GM19372 (cell line): ENCODE data around the gene CAP1.
"Not testable (repeated sequence)": the region's sequence is repeated elsewhere in the genome, so short reads cannot be mapped to it uniquely, and the experiment has no call there.

Experiments used
- ATAC-seq: cut with Tn5 transposase; IDR thresholded peaks from one replicate; pipeline ENCODE4 v1.9.1; 2021; ENCODE audit warnings: mild to moderate bottlenecking, low read depth, moderate library complexity; ENCODE audit not compliant: unreplicated experiment

CAP1 gene

GRCh38 chr1:40029608-40030007 lies 10.9 kb upstream of the CAP1 start:
- ATAC-seq = no peak

- ATAC-seq = no peak
Observed at GRCh38 chr1:40030528-40031135, 9.9 kb upstream of the CAP1 start.

GRCh38 chr1:40032240-40032891 lies 8.2 kb upstream of the CAP1 start:
- ATAC-seq = no peak

- ATAC-seq = no peak
Observed at GRCh38 chr1:40034869-40035268, 5.7 kb upstream of the CAP1 start.

- no peak for ATAC-seq
Observed at GRCh38 chr1:40036574-40036973, 4.0 kb upstream of the CAP1 start.

- ATAC-seq = not testable (repeated sequence)
Observed at GRCh38 chr1:40037254-40037653, 3.3 kb upstream of the CAP1 start.

- no peak for ATAC-seq
Observed at GRCh38 chr1:40038697-40039096, 1.8 kb upstream of the CAP1 start.

GRCh38 chr1:40039245-40039756 lies 1.2 kb upstream of the CAP1 start:
- no peak for ATAC-seq

GRCh38 chr1:40039757-40040510 lies 595 bp upstream of the CAP1 start:
- ATAC-seq = peak; percentile 55

GRCh38 chr1:40041466-40041838 lies 923 bp downstream of the CAP1 start:
- no peak for ATAC-seq

GRCh38 chr1:40042341-40042740 lies 1.8 kb downstream of the CAP1 start:
- no peak for ATAC-seq

- ATAC-seq = no peak
Observed at GRCh38 chr1:40044110-40044509, 3.6 kb downstream of the CAP1 start.

- no peak for ATAC-seq
Observed at GRCh38 chr1:40045182-40045581, 4.7 kb downstream of the CAP1 start.

GRCh38 chr1:40045766-40046165 lies 5.2 kb downstream of the CAP1 start:
- no peak for ATAC-seq

GRCh38 chr1:40047276-40047675 lies 6.7 kb downstream of the CAP1 start:
- no peak for ATAC-seq

- ATAC-seq = no peak
Observed at GRCh38 chr1:40047769-40048168, 7.2 kb downstream of the CAP1 start.

GRCh38 chr1:40049725-40050124 lies 9.2 kb downstream of the CAP1 start:
- ATAC-seq = no peak

GRCh38 chr1:40050863-40051262 lies 10.3 kb downstream of the CAP1 start:
- ATAC-seq = no peak

- no peak for ATAC-seq
Observed at GRCh38 chr1:40053138-40053887, 12.8 kb downstream of the CAP1 start.

GRCh38 chr1:40056519-40057309 lies 16.2 kb downstream of the CAP1 start:
- no peak for ATAC-seq
